Erythroblast (primary cell): ENCODE results near the gene ANKRD55.
"Not testable (repeated sequence)": the region's sequence is repeated elsewhere in the genome, so short reads cannot be mapped to it uniquely, and the experiment has no call there.

Experiments used
- DNase-seq, 2 experiments: peaks; one replicate each; lab custom pipeline; 2025; lab: John Stamatoyannopoulos, UW
- GATA1 ChIP-seq: IDR thresholded peaks from 2 replicates; pipeline ENCODE4 v1.6.1; 2011; ENCODE audit warnings: low read depth, mild to moderate bottlenecking, control low read depth, low read length, moderate library complexity
- POLR2A ChIP-seq: IDR thresholded peaks from 2 replicates; pipeline ENCODE4 v1.6.1; 2011; ENCODE audit warnings: mild to moderate bottlenecking, low read length

Gene ANKRD55

DNA sequence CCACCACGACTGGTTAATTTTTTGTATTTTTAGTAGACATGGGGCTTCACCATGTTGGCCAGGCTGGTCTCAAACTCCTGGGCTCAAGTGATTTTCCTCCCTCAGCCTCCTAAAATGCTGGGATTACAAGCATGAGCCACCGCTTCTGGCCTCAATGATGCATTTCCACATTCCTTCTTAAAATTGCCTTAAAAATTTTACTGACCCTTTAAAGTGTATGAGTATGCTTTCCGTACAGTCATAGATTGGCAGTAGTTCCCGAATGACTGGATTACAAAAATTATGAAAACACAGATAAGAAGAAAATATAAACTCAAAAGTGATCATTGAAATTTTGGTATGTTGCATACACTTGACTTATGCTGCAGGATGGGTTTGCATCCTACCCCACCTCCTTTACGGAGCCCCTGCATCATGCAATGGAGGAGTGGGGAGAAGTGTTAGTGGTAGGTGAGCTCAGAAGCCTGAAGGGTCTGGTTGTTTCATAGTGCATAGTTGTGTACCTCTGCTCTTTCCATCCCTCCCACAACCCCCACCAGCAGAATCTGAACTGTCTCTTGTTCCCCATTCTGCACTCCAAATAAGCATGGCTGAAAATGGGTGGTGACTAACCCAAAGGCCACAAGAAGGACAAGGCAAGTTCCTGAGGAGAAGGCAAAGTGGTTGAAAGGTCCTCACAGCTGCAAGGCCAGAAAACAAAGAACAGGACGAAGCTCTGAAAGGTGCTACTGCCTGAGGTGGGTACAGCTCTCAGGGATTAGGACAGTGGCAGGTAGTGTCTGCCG lies 26.8 kb downstream of the ANKRD55 start:
- TF ChIP-seq POLR2A (no peak), GATA1 (no peak)
- no peak for DNase-seq

GRCh38 chr5:56203936-56204335 lies 29.2 kb downstream of the ANKRD55 start:
- DNase-seq: not testable (repeated sequence)

GRCh38 chr5:56202483-56202882 lies 30.6 kb downstream of the ANKRD55 start:
- DNase-seq: no peak
- TF ChIP-seq POLR2A (no peak), GATA1 (no peak)

DNA sequence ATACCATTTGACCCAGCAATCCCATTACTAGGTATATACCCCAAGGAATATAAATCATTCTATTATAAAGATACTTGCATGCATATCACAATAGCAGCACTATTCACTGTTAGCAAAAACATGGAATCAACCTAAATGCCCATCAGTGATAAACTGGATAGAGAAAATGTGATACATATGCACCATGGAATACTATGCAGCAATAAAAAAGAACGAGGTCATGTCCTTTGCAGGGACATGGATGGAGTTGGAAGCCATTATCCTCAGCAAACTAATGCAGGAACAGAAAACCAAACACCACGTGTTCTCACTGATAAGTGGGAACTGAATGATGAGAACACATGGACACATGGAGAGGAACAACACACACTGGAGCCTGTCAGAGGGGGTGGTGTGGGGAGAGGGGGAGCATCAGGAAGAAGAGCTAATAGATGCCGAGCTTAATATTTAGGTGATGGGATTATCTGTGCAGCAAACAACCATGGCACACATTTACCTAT lies 31.3 kb downstream of the ANKRD55 start:
- DNase-seq: not testable (repeated sequence)

- DNase-seq: peak; percentile 62 to 82
- no peak for TF ChIP-seq GATA1
- TF ChIP-seq POLR2A: no peak
These were observed 32.0 kb downstream of the ANKRD55 start for GRCh38 chr5:56200971-56201666.

- TF ChIP-seq POLR2A (no peak), GATA1 (no peak)
- no peak for DNase-seq
These were observed 38.1 kb downstream of the ANKRD55 start for GRCh38 chr5:56195016-56195415.

GRCh38 chr5:56192246-56192645 lies 40.9 kb downstream of the ANKRD55 start:
- TF ChIP-seq POLR2A: no peak
- no peak for DNase-seq

- TF ChIP-seq GATA1 (no peak), POLR2A (no peak)
- no peak for DNase-seq
These were observed 41.5 kb downstream of the ANKRD55 start for GRCh38 chr5:56191656-56192055.

- no peak for DNase-seq
- no peak for TF ChIP-seq POLR2A
- TF ChIP-seq GATA1: no peak
These were observed 42.6 kb downstream of the ANKRD55 start for GRCh38 chr5:56190497-56190896.

DNA sequence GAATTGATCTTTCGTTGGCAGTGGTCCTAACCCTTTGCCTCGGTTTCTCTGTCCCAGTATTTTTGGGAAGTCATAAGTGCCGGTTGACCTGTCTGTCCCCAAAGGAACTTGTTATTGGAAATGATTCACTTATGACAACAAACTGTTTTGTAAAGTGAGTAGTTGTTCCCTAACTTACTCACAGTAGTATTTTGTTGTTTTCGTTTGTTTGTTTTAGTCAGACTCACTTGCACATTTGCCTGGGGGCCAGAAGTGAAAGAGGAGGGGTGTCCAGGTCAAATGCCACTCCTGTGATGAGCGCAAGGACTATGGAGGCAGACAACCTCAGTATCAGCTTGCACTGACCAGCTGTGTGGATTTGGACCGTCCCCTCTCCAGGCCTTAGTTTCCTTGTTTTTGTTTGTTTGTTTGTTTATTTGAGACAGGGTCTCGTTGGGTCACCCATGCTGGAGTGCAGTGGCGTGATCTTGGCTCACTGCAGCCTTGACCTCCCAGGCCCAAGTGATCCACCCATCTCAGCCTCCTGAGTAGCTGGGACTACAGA lies 47.3 kb downstream of the ANKRD55 start:
- no peak for DNase-seq
- TF ChIP-seq POLR2A: no peak
- no peak for TF ChIP-seq GATA1

DNA sequence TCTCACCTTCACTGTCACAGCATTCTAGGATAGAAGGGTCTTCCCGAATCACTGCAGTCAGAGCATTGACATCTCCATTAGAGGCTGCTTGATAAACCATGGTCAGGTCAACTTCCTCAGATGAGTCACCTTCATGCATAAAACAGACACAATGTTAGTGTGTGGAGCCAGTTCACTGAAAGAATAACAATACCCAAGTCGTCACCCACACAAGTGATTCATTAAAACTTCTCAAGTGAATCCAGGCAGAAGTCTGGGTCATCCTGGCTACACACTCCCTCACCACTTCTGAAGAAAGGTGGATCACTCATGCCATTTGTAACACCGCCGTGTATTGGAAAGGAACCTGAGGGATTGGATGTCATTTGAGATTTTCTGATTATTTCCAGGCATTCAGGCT lies 49.6 kb downstream of the ANKRD55 start:
- DNase-seq: no peak
- TF ChIP-seq POLR2A (no peak), GATA1 (no peak)

- TF ChIP-seq GATA1 (no peak), POLR2A (no peak)
- DNase-seq: peak in 1 of 2 experiments; percentile 8
These were observed 53.7 kb downstream of the ANKRD55 start for GRCh38 chr5:56179442-56179841.

DNA sequence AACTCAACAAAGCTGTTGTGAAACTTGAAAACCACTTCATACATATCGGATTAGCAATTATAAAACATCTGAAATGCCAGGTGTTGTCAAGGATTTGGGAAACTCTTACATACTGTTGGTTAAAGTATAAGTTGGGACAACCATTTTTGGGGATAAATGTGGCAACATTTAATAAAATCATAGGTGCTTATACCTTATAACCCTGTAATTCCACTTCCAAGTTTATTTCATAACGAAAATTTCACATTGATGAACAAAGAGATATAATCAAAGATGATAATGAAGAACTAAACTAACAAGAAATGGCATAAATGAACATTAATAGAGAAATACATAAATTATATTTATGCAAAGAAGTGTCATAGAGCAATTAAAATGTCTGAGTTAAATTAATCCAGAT lies 54.3 kb downstream of the ANKRD55 start:
- no peak for DNase-seq
- TF ChIP-seq POLR2A (no peak), GATA1 (no peak)

GRCh38 chr5:56176871-56177533 lies 56.1 kb downstream of the ANKRD55 start:
- DNase-seq: no peak
- TF ChIP-seq POLR2A: no peak
- TF ChIP-seq GATA1: no peak
